RKO (cell line): ENCODE measurements around the gene ANKRD44.

Experiments used
- DNase-seq: peaks from one replicate; pipeline ENCODE4 v3.0.0-alpha.2; 2016; ENCODE audit warnings: low spot score

The ANKRD44 gene

GRCh38 chr2:197145471-197146056 lies 165.0 kb downstream of the ANKRD44 start:
- no peak for DNase-seq

DNA sequence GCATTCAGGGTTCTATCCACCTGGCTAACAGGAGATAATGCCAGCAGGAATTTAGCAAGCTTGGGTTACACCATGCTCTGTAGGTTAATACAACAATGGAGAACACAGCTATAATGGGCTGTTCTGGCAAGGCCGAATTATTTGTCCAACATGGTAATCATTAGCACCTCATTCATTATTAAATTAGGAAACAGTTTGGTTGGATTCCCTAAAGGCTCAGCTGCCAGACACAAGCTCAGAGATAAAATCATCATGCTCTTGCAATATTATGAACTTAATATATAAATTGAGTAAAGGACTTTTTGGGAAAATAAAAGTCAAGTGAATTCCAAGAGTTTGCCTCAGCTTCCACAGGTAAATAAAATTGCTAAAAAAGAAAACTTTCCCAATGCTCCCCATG lies 166.4 kb downstream of the ANKRD44 start:
- no peak for DNase-seq

GRCh38 chr2:197141702-197142473 lies 168.7 kb downstream of the ANKRD44 start:
- no peak for DNase-seq

GRCh38 chr2:197140045-197140444 lies 170.5 kb downstream of the ANKRD44 start:
- DNase-seq = no peak

DNA sequence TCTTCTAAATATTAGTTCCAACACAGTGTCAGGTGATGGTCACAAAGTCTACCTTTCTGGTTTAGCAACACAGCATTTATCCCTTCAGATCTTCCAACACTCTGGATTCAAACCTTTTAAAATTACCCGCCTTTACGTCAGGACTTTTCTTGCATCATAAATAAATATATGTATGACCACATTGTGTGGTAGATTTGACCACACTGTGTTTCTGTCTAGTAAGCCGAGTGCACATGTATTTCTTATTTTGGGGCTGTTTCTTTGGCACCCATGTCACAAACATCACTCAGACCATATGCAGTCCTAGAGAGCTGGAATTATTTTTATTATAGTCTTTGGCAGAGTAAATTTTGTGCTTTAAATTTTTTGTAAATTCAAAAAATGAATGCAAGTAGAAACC lies 172.1 kb downstream of the ANKRD44 start:
- no peak for DNase-seq

DNA sequence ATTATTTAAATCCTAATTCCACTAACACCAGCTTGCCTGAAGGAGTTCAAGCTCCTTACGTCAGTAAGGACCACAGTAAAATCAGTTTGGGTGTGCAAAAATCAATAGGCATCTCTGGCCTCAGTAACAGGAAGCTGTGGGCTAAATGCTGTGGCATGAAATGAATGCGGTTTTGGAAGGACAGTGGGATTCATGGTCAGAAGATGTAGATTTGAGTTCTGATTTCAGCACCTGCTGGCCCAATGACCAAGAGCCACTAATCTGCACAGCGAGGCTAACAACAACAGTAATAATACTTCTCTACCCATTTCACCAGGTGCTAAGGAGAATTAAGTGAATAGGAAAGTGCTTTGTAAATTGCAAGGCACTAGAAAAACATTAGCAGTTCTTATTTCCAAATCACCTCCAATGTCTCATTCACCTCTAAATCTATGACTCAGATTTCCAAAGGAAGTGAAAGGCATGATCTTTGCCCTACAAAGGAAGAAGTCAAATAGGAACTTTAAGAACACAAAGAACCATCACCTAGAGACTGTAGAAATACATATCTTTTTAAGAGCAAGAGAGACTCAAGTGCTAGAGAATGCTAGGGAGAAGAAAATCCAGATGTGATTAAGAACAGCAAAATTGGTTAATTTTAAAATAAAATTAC lies 172.6 kb downstream of the ANKRD44 start:
- DNase-seq = peak; percentile 41

DNA sequence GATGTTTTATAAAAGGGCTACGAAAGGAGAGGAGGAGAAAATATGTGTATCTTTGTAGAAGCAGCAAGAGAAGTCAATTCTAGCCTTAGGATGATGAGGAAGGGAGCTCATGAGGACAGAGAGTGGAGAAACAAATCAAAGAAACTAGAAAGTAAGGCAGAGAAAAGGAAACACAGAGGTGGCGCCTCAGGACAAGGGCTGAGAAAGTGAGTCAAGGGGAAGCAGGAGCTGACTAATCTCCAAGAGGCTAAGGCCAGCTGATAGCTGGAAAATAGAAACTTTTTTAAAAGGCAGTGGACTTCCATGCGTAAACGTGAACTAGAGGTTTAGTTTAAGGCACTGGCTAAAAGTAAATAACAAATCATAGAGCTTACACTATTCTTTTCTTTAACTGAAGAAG lies 173.3 kb downstream of the ANKRD44 start:
- DNase-seq = peak; percentile 62

- DNase-seq = no peak
These were observed 174.1 kb downstream of the ANKRD44 start for GRCh38 chr2:197136452-197136851.

DNA sequence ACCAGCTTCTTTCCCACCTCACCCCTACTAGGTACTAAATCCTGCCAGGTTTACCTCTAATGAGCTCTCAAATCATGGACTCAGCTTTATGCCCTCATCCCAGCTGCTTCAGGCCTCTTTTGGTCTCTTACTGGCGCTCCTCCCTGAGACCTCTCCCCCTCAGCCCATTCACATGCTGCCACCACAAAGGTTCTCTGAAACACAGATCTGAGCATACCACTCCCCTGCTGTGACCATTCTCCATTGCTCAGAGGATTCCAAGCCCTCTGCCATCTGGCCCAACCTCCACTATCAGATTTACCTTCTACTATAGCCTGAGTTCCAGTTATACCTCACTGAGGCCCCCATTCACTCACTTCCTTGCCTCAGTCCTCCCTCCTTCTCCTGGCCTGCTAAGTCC lies 174.8 kb downstream of the ANKRD44 start:
- DNase-seq = no peak

DNA sequence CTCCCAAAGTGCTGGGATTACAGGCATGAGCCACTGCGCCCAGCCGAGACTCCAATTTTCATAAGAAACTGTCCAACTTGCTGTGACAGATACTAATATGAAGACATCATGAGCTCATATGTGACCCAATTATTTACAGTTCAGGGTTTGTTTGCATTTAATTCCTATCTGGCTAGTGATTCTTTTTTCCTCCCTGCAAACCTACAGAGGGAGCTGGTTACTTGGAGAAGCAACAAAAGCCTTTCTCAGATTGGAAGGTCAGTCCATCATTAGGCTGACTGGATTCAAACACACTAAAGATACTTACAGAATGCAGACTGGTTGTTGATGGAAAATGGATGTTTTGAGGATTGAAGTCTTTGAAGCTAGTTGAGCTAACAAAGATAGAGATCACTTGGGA lies 176.4 kb downstream of the ANKRD44 start:
- DNase-seq = no peak

- DNase-seq = no peak
These were observed 179.1 kb downstream of the ANKRD44 start for GRCh38 chr2:197131558-197131855.

DNA sequence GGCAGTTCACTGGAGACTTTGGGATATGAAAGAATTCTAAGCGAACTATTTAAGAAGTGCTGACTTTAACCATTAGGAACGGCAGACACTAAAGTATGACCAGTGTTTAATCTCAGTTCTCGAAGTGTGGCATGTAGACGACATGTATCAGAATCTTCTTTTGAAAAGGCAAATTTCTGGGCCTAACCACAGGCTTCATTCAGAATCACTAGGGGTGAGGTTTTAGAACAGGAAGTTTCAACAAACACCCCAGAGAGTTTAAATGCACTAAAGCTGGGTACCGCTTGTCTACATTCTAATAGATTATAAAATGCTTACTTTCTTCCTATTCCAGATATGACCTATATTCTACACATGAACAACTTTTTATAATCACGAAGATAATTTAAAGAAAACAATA lies 180.3 kb downstream of the ANKRD44 start:
- no peak for DNase-seq

DNA sequence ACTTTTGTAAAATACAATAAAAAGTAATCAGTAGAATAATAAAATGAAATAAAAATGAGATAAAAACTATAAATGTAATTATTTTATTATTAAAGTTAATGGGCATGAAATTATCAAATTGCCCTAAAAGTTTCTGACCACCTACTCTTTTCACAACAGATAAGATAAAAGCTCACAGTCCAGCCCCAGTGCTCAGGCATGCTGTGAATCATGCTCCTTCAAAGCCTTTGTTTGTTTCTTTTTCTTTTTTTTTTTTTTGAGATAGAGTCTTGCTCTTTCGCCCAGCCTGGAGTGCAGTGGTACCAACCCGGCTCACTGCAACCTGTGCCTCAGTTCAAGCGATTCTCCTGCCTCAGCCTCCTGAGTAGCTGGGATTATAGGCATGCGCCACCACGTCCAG lies 181.7 kb downstream of the ANKRD44 start:
- DNase-seq = no peak

DNA sequence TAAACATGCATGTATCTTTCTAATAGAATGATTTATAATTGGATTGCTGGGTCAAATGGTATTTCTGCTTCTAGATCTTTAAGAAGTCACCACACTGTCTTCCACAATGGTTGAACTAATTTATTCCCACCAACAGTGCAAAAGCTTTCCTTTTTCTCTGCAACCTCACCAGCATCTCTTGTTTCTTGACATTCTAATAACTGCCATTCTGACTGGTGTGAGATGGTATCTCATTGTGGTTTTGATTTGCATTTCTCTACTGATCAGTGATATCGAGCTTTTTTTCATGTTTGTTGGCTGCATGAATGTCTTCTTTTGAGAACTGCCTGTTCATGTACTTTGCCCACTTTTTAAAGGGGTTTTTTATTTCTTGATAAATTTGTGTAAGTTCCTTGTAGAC lies 182.5 kb downstream of the ANKRD44 start:
- DNase-seq = no peak

- DNase-seq = no peak
These were observed 183.8 kb downstream of the ANKRD44 start for GRCh38 chr2:197126630-197127352.

DNA sequence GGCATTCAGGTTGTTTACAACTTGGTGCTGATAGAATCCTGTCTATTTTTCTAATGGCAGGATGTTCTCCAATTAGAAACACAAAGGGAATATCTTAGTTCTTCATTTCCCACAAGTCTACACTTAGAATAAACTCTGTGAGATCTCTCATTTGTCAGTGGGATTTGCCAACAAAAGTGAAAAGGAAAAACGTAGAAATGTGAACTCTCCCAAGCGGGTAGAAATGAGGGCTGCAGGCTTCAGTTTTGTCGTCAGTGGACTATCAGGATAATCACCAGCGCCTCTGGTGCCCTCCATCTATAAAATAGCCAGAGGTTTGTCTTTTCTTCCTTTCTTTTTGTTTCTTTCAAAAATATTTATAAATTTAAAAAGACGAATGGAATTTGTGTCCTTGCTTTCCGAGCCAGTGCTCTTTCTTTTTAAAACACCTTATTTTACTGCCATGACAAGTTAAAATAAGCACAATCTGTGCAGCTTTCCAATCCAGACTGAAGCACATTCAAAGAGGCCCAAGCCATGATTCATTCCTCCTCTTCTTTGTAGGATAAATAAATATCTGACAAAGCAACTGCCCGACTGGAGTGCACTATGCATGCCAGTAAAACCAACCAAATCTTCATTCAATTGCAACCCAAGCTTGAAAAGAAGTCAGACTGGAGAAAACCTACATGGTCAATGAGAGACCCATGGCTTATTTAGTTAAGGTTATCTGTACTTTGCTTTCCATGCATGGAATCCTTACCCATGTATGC lies 185.8 kb downstream of the ANKRD44 start:
- no peak for DNase-seq

GRCh38 chr2:197122821-197123220 lies 187.8 kb downstream of the ANKRD44 start:
- DNase-seq = no peak

- DNase-seq = no peak
These were observed 188.7 kb downstream of the ANKRD44 start for GRCh38 chr2:197121756-197122385.

DNA sequence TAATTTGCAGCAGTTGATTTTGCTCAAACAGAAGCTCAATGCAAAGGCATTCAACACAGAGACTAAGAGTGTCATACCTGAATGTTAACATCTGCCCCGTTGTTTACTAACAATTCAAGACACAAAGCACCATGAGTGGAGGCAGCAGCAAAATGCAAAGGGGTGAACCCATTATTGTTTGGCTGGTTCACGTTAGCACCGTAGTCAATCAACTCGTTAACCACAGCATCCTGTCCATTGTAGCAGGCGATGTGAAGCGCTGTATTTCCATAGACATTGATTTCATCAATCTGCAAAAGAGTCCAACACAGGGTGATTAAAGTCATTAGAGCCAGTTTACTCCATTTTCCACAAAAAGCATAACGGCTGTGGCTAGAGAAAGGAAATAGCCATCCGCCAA lies 189.3 kb downstream of the ANKRD44 start:
- no peak for DNase-seq

DNA sequence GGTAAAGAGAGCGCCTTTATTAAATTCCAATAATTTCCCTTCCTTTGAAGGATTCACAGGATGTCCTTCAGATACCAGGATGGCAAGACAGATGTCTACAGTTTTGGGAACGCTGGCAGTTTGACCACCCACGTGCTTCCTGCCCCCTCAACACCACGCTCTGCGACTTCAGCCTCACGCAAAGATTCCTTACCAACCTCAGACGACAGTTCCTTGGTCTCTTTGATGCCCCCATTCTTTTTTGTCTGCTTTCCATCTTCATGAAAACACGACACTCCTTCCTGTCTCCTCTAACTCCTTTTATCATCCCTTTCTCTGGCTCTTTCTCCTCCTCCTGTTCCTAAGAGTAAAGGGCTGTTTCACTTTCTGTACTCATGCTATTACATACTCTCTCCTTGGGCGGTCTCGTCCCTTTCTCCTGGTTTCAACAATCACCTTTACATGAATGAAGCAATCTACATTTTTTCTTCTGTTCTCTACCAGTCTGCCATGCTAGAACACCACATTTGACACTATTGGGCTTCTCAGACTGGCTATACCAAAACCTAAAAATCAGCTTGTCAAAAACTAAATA lies 194.2 kb downstream of the ANKRD44 start:
- no peak for DNase-seq

DNA sequence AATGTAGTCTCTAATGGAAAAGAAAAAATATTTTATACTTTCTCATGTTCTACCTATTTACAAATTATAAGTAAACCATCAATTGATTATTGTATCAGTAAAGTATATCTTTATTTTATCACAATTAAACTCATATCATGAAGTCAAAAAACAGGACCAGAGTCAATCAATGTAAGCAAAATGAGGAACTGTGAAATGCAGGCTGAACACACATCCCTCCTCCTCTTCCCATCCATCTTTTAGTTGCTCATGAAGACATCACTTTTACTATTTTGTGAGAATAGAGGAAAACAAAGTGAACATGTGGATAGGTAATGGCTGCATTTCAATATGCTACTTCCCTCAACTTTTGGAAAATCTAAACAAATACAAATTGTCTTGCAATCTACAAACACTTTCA lies 195.3 kb downstream of the ANKRD44 start:
- DNase-seq = no peak
